Measurements from ENCODE around the gene ADGB. TPM values are rescaled to one million over a fixed set of nuclear protein-coding genes. Genes with fewer than 3 reads are reported as not detected.
A peak's percentile ranks its signal among the peaks of the same experiment; 100 is the strongest.

Gene ADGB
- total and polyA plus RNA-seq, 9 of the 15 experiments (the other 6 are each of a cell fraction or from before 2014, with no cell fraction given): not detected

DNA sequence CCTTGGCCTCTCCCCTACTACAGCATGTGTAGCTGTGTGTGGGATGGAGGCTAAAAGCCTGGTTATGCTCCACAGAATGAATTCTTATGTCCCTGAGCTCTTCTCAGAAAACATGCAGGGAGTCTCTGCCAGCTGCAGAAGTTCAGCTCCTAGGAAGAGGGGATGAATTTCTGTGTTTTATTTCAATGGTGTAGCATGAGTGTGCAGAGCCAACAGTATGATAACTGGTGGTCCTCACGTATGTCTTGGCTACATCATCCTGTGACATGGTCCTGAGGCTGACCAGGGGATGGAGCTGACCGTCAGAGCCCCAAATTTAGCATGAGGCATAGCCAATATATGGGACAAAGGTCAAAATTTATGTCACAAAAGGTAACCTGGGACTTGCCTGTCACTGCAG lies 266.1 kb downstream of the ADGB start (continued):
- TF ChIP-seq, protein P1, sequence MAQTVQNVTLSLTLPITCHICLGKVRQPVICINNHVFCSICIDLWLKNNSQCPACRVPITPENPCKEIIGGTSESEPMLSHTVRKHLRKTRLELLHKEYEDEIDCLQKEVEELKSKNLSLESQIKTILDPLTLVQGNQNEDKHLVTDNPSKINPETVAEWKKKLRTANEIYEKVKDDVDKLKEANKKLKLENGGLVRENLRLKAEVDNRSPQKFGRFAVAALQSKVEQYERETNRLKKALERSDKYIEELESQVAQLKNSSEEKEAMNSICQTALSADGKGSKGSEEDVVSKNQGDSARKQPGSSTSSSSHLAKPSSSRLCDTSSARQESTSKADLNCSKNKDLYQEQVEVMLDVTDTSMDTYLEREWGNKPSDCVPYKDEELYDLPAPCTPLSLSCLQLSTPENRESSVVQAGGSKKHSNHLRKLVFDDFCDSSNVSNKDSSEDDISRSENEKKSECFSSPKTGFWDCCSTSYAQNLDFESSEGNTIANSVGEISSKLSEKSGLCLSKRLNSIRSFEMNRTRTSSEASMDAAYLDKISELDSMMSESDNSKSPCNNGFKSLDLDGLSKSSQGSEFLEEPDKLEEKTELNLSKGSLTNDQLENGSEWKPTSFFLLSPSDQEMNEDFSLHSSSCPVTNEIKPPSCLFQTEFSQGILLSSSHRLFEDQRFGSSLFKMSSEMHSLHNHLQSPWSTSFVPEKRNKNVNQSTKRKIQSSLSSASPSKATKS (CRISPR knock-in tag; IDR thresholded peaks at IDR 0.05): peak; percentile 35; the same call in 1 of the 2 replicates
- TF ChIP-seq, protein P2, sequence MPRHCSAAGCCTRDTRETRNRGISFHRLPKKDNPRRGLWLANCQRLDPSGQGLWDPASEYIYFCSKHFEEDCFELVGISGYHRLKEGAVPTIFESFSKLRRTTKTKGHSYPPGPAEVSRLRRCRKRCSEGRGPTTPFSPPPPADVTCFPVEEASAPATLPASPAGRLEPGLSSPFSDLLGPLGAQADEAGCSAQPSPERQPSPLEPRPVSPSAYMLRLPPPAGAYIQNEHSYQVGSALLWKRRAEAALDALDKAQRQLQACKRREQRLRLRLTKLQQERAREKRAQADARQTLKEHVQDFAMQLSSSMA (CRISPR knock-in tag; IDR thresholded peaks at IDR 0.05): 0 out of 2 replicates have a peak, but pooled peaks have one; percentile 63
- TF ChIP-seq HOXB6 (CRISPR knock-in tag; IDR thresholded peaks at IDR 0.05; ENCODE audit: borderline replicate concordance) (0 out of 2 replicates have a peak, but pooled peaks have one; percentile 3), ZNF717 (CRISPR knock-in tag; IDR thresholded peaks at IDR 0.05) (no peak), JUNB (CRISPR knock-in tag; conservative IDR thresholded peaks at IDR 0.05) (no peak), PML (IDR thresholded peaks at IDR 0.05; ENCODE audit: low read length) (0 out of 2 replicates have a peak, but pooled peaks have one; percentile 14), BRCA1 (IDR thresholded peaks at IDR 0.05) (no peak), BRCA1 (CRISPR knock-in tag; IDR thresholded peaks at IDR 0.05) (no peak), ZFPM2 (CRISPR knock-in tag; IDR thresholded peaks at IDR 0.05) (peak; percentile 85; the same call in 1 of the 2 replicates), SREBF1 (IDR thresholded peaks at IDR 0.05; ENCODE audit: borderline replicate concordance, low read depth, low read length) (no peak), NR2C1 (IDR thresholded peaks at IDR 0.05) (no peak), NR2C1 (tag; IDR thresholded peaks at IDR 0.05) (0 out of 2 replicates have a peak, but pooled peaks have one; percentile 8), TBL1XR1 (IDR thresholded peaks at IDR 0.05; ENCODE audit: low read length in 2 of 2) (no peak), ILF3 (IDR thresholded peaks at IDR 0.05; ENCODE audit: borderline replicate concordance) (no peak), POLR2H (tag; IDR thresholded peaks at IDR 0.05; ENCODE audit: low read depth) (peak; percentile 7; the same call in 1 of the 2 replicates), ZFP36 (IDR thresholded peaks at IDR 0.05; ENCODE audit: low read depth, low read length, partially characterized antibody) (no peak), ZBTB1 (CRISPR knock-in tag; IDR thresholded peaks at IDR 0.05; ENCODE audit: borderline replicate concordance, low read depth) (no peak), ZNF780A (CRISPR knock-in tag; IDR thresholded peaks at IDR 0.05) (0 out of 2 replicates have a peak, but pooled peaks have one; percentile 34), RFX7 (CRISPR knock-in tag; IDR thresholded peaks at IDR 0.05) (0 out of 2 replicates have a peak, but pooled peaks have one; percentile 19), CBX2 (IDR thresholded peaks at IDR 0.05; ENCODE audit: insufficient read depth, low read length, poor library complexity, severe bottlenecking) (no peak), ERF (CRISPR knock-in tag; IDR thresholded peaks at IDR 0.05) (no peak; the same call in 1 of the 2 replicates), SMAD4 (CRISPR knock-in tag; conservative IDR thresholded peaks at IDR 0.05) (peak; percentile 15; the same call in 1 of the 2 replicates)
- TF ChIP-seq, protein P3, sequence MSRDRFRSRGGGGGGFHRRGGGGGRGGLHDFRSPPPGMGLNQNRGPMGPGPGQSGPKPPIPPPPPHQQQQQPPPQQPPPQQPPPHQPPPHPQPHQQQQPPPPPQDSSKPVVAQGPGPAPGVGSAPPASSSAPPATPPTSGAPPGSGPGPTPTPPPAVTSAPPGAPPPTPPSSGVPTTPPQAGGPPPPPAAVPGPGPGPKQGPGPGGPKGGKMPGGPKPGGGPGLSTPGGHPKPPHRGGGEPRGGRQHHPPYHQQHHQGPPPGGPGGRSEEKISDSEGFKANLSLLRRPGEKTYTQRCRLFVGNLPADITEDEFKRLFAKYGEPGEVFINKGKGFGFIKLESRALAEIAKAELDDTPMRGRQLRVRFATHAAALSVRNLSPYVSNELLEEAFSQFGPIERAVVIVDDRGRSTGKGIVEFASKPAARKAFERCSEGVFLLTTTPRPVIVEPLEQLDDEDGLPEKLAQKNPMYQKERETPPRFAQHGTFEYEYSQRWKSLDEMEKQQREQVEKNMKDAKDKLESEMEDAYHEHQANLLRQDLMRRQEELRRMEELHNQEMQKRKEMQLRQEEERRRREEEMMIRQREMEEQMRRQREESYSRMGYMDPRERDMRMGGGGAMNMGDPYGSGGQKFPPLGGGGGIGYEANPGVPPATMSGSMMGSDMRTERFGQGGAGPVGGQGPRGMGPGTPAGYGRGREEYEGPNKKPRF (IDR thresholded peaks at IDR 0.05; ENCODE audit: low read depth, low read length): no peak
- TF ChIP-seq, protein P4, sequence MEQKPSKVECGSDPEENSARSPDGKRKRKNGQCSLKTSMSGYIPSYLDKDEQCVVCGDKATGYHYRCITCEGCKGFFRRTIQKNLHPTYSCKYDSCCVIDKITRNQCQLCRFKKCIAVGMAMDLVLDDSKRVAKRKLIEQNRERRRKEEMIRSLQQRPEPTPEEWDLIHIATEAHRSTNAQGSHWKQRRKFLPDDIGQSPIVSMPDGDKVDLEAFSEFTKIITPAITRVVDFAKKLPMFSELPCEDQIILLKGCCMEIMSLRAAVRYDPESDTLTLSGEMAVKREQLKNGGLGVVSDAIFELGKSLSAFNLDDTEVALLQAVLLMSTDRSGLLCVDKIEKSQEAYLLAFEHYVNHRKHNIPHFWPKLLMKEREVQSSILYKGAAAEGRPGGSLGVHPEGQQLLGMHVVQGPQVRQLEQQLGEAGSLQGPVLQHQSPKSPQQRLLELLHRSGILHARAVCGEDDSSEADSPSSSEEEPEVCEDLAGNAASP (IDR thresholded peaks at IDR 0.05): no peak
